ENCODE results near the gene LINGO1. TPM values are rescaled to one million over a fixed set of nuclear protein-coding genes. Genes with fewer than 3 reads are reported as not detected.

Gene LINGO1
- total and polyA plus RNA-seq, 3 donors from 2014 or later, result 16.6 to 22.4 (median 16.7) TPM

DNA sequence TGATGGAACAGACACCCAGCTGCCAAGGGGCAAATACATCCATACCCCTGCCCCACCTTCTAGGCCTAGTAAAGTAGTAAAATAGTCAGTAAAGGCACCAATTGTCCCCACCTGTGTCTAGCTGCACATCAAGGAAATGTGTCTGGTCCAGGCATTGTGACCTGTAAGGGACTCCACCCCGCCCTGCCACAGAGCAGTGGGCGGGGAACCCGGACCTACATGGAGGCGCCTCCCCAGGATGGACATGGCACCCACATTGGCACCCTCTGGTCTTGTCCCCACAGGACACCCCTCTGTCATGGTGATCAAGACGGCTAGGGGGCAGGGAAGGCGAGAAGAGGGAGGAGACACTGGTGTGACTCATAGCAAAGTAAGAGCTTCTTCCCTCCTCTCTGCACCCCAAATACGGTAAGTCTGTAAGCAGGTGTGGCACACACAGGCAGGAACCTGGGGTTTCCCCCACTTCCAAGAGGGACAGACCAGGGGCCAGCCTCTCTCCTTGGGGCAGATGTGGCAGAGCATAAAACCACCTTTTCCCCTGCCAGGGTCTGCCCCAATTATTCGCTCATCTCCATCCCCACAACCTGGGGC lies 13.5 kb upstream of the LINGO1 start:
- no peaks in the 10 kb centered on the region for H3K36me3 ChIP-seq (ENCODE audit: low read depth, missing control alignments)
- H3K27me3 ChIP-seq, result no peaks in the 10 kb centered on the region
- no peak overlapping the region for H3K27ac ChIP-seq
- H3K4me3 ChIP-seq, result no peak overlapping the region
- 90 to 91% methylated on average over 8 of the region's 8 CpGs for WGBS, 2 donors
- H3K9me3 ChIP-seq, result no peaks in the 10 kb centered on the region
- no peaks in the 10 kb centered on the region for H3K4me1 ChIP-seq
- intact Hi-C loops (cut with DNase I; ENCODE audit: low total_unique reads), result no loop called here
- DNase-seq, result no peak
- TF ChIP-seq POLR2A (IDR thresholded peaks at IDR 0.05), result no peak
- TF ChIP-seq, protein P1, sequence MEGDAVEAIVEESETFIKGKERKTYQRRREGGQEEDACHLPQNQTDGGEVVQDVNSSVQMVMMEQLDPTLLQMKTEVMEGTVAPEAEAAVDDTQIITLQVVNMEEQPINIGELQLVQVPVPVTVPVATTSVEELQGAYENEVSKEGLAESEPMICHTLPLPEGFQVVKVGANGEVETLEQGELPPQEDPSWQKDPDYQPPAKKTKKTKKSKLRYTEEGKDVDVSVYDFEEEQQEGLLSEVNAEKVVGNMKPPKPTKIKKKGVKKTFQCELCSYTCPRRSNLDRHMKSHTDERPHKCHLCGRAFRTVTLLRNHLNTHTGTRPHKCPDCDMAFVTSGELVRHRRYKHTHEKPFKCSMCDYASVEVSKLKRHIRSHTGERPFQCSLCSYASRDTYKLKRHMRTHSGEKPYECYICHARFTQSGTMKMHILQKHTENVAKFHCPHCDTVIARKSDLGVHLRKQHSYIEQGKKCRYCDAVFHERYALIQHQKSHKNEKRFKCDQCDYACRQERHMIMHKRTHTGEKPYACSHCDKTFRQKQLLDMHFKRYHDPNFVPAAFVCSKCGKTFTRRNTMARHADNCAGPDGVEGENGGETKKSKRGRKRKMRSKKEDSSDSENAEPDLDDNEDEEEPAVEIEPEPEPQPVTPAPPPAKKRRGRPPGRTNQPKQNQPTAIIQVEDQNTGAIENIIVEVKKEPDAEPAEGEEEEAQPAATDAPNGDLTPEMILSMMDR (IDR thresholded peaks at IDR 0.05), result no peak

DNA sequence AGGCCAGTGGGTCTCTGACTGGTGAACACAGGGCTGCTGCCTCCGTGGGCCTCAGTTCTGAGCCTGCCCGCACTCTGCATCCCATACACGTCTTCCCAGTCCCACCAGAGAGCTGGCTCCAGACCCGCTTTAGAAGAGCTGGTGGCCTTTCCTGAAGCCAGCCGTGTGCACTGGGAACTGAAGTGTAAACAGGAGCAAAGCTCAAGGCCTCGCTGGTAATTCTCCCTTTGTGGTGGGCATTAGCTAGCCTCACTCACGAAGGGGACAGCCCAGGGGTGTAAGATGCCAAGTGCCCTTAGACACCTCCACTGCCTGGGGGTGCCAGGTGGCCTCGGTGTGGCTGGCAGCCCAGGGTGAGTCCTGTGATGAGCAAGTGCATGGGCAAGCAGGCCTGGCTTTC lies 12.9 kb upstream of the LINGO1 start:
- no peak for TF ChIP-seq POLR2A (IDR thresholded peaks at IDR 0.05)
- TF ChIP-seq, protein P1 (IDR thresholded peaks at IDR 0.05), result no peak
- Histone ChIP-seq H3K4me3 (no peak overlapping the region), H3K9me3 (no peaks in the 10 kb centered on the region), H3K27ac (no peak overlapping the region), H3K36me3 (ENCODE audit: low read depth, missing control alignments) (no peaks in the 10 kb centered on the region), H3K27me3 (no peaks in the 10 kb centered on the region), H3K4me1 (no peaks in the 10 kb centered on the region)
- intact Hi-C loops (cut with DNase I; ENCODE audit: low total_unique reads), result no loop called here
- DNase-seq, result no peak
- 91 to 92% methylated on average over 3 to 8 of the region's 8 CpGs for WGBS, 2 donors

DNA sequence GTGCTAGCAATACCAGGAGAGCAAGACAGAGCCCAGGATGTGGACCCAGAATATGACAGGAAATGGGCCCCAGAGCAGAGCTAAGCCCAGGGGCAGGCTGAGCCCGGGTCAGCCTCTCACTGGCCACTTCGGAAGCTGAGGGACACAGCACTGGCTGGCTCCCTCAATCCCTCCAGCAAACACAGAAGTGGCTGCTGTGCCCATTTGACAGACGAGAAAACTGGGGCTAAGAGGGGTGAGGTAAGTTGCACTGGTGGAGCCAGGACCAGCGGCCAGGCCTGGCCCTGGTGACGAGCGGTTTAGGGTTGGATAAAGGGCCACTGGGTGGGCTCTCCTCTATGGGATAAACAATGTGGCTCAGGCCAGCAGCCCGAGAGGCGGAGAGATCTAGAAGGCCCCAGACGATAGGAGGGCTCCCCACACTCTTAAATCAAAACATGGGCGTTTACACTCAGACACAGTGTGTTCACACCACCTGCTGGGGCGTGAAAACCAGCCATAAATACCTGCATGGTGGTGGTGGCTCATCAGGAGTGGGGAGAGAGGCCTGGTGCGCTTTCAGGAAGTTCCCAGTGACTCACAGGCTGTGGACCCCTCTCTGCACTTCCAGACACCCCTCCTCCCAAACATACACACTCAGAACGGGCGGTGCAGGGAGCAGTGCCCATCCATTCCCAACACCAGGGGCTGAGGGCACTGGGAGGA lies 12.0 kb upstream of the LINGO1 start:
- TF ChIP-seq, protein P1 (IDR thresholded peaks at IDR 0.05), result no peak
- no peak for TF ChIP-seq POLR2A (IDR thresholded peaks at IDR 0.05)
- Histone ChIP-seq H3K27me3 (no peaks in the 10 kb centered on the region), H3K4me3 (no peak overlapping the region), H3K36me3 (ENCODE audit: low read depth, missing control alignments) (no peaks in the 10 kb centered on the region), H3K4me1 (no peaks in the 10 kb centered on the region), H3K27ac (no peak overlapping the region), H3K9me3 (no peaks in the 10 kb centered on the region)
- 88% methylated on average over 11 to 14 of the region's 14 CpGs for WGBS, 2 donors
- intact Hi-C loops (cut with DNase I; ENCODE audit: low total_unique reads), result no loop called here
- DNase-seq, result no peak

DNA sequence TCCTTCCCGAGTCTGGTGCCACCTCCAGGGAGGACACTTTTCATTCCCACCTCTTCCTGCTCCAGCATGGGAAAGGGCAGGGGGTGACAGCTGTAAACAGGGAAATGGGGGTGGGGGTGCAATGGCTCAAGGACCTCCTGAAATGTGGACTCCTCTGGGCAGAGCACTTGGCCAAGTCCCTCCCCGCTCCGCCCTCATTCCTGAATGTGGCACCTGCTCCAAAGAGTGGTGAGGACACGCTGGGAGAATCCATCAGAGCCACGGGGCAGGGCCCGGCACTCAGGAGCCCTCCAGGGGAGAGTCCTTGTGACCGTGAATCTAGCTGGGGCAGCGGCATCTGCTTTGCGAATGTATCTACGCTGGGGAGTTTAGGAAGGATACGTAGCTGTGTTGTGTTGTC lies 11.1 kb upstream of the LINGO1 start:
- Histone ChIP-seq H3K27ac (no peak overlapping the region), H3K4me1 (no peaks in the 10 kb centered on the region), H3K27me3 (no peaks in the 10 kb centered on the region), H3K9me3 (no peaks in the 10 kb centered on the region), H3K36me3 (ENCODE audit: low read depth, missing control alignments) (no peaks in the 10 kb centered on the region), H3K4me3 (no peak overlapping the region)
- TF ChIP-seq POLR2A (IDR thresholded peaks at IDR 0.05), result no peak
- TF ChIP-seq, protein P1 (IDR thresholded peaks at IDR 0.05), result no peak
- intact Hi-C loops (cut with DNase I; ENCODE audit: low total_unique reads), result no loop called here
- 88 to 96% methylated on average over 7 to 11 of the region's 11 CpGs for WGBS, 2 donors
- no peak for DNase-seq
